ENCODE data around the gene ATIC.

The ATIC gene

DNA sequence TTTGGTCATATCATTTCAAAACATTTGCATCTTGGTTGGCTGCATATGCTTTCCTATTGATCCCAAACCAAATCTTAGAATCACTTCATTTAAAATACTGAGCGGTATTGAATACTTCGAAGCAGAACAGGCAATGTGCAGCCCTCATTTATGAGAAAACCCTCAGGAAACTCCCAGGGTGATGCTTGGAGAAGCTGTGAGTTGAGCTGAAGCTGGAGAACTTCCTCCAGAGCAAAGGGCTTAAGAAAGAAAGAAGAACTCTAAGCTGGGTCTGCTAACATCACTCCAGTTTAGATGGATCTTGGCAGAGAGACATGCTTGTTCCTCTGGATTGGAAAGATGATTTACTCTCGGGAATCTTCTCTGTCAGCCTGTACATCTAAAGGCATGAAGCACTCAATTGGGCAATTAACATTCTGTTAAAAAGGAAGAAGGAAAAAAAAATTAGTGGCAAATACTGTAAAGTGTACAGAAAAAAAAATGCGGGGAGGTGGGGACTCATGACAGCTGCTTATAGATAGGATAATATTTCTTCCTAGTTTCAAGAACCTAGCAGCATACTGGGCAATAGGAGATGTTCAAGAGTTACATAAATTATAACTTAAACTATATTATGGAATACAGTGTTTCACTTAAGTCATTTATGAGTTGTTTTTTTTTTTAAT lies 49.5 kb downstream of the ATIC start:
- no peak for DNase-seq (ENCODE audit: low spot score)

DNA sequence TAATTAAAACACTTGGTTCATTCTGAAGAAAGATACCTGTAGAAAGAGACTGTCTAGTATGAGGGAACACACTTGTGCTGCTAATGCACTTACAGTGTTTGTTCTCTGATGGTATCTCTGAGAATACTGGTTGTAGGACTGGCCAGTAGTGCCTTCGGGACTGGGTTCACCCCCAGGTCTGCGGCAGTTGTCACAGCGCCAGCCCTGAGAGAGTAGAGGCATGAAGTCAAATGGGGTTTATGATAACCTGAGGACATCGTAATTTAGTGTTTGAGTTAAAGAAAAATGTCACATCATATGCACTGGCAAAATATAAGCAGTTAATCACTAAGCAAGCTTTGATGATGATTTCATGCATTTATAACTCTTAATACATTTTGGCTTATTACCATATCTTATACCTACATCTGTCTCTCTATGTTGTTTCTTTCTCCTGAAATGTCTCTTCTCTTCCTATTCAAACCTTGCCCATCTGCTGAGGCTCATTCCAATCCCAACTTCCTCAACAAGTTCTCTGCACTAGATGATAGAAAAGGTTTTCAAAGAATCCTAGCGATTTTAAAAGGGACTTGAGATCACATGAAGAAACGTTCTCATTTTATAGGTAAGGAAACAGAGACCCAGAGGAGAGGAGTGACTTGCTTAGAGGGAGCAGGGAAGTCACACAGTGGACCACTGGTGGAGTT lies 50.2 kb downstream of the ATIC start:
- no peak for DNase-seq (ENCODE audit: low spot score)

DNA sequence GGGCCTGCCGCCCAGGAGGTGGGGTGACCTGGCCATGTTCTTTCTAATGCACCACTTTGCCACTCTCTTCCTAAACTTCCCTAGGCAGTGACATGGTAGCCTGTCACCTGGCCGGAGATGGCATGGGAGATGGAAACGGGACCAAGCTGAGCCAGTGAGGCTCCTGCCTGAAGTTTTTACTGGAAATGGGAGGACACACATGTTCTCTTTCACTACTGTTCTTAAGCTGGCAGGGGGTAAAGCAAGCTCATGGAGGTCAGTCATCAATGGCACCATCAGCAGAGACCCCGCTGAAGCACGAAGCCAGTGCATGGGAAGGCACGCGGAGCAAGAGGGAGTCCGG lies 50.7 kb downstream of the ATIC start:
- DNase-seq (ENCODE audit: low spot score): no peak

DNA sequence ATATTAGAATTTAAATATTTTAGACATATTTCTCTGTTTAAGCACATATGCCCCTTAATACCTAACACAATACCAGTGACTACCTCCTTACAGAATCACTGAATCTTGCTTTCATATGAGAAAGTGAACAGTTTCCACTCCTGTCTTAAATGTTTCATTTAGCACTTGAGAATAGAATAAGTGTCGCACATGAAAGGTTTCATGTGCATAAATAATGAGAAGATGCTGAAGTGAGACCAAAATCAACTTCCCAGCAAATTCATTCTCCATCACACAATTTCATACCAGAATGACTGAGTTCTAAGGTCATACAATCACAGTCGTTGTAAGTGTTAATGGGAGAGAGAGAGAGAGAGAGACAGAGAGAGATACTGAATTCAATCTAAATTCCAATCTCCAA lies 51.2 kb downstream of the ATIC start:
- DNase-seq (ENCODE audit: low spot score): no peak

DNA sequence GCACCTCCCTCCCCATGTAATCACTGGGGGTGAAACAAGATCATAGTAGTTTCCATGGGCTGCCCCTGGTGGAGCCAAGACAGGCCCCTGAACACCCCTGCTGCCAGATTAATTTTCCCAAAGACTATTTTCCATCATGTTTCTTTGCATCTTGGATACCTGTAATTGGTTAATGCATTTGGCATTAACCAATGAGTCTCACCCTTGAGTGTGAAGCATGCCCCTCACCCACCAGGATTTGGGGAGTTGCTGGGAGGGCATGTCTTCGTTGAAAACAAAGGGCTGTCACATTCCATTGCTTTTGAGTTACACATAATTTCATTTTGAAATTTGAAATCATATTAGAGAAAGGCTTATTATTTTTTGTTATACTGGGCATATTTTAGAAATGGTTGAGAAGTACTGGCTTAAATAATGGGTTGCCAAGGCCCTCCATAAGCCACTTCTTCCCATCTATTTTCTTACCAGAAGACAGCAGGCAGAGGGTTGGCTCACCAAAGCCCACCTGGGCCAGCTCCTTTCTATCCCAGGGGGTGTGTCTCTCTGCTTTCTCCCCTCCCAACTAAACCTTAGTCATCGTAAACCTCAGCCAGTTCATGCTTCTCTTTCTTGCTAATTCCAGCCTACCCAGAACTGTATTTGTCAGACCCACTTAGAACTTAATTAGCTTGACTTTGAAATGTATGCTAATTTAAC lies 51.8 kb downstream of the ATIC start:
- DNase-seq (ENCODE audit: low spot score): no peak

DNA sequence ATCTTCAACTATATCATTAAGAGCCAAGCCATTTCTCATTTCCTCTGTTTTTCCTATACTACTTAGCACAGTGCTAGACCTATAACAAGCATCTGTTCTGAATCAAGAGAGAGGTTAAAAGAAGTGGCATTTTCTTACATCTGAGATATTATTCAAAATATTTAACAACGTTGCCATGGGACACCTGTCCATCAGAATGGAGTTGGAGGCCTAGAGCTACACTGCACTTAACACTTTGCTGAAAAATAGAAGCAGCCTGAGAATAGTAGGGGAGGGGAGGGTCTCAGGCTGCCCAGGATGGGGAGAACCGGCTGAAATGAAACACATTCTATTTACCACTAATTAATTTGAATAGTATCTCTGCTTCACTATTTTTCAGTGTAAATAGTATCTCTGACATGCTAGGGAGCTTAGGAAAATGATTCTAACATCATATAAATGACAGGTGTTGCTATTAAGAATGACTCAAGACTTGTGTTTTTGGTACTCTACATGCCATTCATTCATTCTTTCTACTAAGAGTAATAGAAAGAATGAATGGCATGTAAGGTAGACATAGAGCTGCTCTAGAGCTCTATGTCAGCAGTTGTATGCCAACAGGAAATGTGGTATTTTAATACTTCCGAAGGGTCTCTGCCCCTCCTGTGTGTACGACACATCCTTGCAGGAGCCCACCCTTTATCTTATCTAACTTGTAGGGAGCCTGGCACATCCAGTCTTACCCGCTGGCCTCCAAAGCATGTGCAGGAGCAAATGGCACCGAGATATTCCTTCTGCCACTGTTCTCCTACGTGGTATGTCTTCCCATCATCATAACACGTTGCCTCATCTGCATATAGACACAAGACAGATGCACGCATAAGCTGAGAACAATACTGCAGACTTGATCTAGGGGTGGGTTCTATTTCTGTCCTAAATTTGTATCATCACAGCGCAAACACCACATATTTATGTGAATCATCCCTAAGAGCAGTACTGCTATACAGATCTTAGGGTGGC lies 52.6 kb downstream of the ATIC start:
- DNase-seq (ENCODE audit: low spot score): no peak

DNA sequence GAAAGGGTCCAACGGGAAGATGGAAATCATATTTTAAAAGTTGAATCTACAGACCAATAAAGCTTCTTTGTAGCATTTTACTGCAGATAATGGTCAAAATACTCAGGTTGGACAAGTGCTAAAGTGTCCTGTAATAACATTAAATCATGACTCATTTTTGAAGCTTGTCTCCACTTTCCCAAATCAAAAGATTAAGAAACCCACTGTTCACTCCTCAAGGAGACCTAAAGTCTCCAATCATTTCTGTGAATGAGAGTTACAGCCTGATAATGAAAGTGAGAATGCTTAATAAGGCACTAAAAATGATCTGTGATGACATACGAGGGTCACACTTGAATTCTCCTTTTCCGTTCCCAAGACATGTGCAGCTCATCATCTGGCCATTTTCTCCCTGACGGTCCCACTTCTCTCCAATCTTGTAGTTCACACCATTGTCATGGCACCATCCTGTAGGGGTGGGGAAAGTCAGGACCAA lies 53.4 kb downstream of the ATIC start:
- no peak for DNase-seq (ENCODE audit: low spot score)

DNA sequence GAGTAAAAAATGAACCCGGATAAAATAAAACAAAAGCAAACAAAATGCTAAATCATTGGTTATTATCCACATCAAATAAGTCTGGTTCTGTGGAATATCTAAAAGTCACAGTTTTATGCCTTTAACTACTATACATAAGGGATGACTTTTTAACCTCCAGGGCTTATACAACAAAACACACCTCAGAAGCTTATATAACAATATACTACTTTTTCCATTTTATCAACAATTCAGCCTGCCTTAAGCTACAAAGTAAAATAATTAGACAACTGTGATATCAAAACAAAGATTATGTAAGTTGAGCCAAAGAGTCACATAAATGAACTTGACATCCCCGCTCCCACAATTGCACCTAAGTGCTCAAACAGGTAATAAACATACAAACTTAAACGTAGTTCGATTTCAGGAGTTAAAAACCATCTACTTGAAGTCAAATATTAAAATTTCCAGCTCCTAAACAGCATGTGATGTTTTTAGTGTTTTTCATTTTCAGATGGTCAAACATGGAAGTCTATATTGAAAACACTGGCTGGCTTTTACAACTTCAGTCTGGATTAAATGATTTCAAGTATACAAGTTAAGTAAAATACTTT lies 54.7 kb downstream of the ATIC start:
- no peak for DNase-seq (ENCODE audit: low spot score)

DNA sequence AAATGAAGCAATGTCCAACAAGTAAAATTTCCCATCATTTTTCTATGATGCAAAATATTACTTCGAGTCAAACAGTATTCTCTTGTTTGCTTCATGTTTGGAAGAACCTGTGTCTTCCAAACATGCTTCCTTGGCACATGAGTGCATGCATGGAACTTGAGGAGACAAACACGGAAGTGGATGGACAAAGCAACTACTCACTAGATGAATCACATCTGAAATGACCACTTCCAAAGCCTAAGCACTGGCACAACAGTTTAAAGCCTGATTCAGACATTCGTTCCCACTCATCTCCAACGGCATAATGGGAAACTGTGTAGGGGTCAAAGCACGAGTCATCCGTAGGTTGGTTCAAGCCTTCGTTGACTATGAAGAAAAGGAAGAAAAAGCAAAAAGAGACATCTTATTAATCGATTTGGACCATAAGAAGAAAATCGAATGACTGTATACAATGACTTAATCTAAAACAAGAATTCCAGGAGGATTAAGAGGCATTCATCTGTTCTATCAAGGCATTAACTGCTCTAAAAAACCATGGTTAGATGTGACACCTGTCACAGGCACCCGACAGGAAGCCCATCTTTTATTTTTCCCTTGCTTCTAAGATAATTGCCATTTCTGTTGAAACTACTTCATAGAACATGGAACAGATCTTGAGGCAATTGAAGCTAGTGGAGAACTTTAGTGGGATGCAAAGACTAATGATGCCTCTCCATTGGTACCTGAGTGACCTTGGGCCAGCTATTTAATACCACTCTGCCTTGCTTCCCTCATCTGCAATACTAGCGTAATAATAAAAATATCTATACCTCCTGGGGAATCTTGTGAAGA lies 56.0 kb downstream of the ATIC start:
- DNase-seq (ENCODE audit: low spot score): no peak

DNA sequence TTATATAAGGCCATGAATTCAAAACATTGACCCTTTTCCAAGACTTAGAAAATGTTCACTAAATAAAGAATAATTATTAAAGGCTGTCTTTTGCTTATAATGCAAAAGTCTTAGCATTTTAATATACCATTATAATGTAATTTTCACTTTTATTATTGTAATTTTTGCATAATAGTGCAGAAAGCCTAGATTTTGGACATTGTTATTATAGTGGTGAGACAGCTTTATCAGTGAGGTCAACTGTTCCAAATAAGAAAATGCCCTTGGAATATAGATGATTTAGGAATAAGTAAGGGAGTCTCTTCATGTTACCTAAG lies 56.6 kb downstream of the ATIC start:
- DNase-seq (ENCODE audit: low spot score): no peak

DNA sequence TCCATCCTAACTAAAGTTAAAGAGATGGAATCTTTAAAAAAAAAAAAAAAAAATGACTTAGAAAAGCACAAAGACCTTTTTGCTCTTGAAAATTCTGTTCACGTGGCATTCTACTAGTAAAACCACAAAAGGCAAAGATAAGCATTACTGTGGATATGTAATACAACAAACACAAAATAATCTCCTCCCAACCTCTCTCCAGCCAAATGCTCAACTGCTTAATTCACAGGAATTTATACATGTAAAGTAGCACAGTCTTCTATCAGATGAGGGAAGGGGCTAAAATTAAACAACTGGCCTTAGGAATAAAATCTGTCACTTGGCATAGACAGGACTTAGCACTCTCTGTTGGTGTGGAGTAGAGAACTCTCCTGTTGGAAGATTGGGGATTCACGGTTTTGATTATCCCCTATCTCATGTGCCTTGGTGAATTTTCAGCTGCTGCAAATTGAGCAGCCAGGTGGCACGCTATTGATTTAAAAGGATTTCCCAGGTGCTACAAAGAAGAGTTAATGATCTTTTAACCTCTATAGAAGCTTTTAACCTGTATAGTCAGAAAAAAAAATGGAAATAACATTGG lies 57.4 kb downstream of the ATIC start:
- no peak for DNase-seq (ENCODE audit: low spot score)

DNA sequence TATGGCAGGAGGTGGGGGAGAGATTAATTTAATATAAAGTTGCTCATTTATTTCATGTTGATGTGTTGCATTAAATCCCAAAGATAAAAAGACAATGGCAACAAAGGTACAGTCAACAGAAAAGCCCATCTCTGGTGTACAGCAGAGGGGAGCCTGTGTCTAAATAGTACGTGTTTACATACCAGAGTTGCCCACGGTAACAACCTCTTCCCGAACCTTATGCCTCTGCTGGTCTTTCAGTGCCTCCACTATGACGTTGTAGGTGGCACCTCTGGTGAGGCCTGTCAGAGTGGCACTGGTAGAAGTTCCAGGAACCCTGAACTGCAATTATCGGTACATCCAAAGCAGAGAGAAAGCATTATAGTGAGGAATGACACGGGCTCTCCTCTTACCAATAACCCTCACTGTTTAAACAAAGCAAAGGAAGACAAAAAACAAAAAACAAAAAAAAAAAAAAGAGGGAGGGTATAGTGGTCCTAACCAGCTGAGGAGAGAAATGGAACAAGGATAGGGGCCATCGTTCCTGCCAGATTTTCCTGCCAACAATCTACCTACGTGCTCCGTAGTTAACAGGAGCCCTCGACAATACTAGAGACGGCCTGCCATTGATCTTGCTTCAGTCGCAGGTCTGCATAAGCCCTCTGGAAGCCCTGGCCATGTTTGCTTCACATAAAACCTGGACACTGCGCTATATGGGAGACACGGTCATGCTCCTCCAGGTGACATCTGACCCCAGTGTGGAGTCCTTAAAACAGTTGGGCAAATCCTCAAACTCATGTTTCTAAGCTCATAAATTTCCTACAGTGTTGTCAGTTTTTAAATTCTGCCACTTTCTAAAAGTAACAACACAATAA lies 58.5 kb downstream of the ATIC start:
- DNase-seq (ENCODE audit: low spot score): no peak

DNA sequence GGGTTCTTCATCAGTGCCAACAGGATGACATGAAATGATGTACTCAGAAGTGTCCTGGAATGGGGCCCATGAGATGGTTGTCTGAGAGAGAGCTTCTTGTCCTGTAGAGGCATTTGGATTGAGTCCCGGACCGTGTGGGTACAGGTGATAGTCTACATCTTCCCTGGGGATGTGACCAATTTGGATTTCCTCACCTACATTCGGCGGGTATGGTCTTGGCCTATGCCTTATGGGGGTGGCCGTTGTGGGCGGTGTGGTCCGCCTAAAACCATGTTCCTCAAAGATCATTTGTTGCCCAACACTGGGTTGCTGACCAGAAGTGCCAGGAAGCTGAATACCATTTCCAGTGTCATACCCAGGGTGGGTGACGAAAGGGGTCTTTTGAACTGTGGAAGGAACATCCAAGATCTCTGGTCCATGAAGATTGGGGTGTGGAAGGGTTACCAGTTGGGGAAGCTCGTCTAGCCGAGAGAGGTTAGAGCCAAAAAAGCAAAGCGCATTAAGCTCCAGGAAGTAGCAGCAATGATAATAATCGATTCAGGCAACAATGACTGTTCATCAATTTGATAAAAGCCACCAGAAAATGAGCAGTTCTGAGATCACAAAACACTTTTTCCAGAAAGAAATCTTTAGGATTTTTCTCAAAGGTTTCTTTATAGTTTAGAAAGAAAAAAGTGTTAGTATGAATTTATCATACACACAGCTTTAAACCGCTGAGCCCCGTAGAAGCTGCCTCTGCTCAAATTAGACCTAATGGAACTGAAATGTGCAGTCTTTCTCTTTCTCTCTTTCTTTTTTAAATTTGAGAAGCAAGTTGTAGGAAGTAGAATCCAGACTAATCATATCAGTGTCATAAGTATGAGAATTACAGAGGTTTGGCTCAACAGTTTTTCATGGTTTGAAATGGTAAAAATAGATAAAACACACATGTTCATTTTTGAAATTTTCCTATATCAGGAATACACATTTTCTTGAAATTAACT lies 60.3 kb downstream of the ATIC start:
- no peak for DNase-seq (ENCODE audit: low spot score)

DNA sequence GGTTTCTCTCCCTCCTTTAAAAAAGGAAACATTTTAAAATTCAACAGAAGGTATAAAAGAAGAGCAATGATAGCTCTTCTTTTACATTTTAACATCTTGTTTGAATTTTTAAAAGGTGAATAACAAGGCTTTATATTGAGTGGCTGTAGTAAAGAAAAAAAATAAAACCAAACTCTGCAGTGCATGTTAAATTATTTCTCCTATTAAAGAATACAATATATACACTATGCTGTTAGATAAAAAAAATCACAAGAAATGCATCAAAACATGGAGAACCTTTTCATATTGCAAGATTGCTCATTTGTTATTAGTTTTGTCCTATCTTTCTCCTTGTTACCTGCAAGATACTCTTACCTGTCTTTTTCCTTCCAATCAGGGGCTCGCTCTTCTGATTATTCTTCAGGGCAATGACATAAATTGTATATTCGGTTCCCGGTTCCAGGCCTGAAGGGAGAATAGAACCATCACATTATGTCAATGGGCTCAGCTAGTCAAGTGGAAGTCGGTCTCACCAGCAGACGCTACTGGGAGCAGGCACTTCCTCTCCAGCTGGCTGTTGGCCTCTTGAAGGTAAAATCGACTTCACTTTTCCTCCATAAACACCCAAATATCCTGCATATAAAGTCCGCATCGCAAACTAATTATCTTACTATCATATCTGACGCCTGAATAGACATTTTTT lies 61.2 kb downstream of the ATIC start:
- no peak for DNase-seq (ENCODE audit: low spot score)

DNA sequence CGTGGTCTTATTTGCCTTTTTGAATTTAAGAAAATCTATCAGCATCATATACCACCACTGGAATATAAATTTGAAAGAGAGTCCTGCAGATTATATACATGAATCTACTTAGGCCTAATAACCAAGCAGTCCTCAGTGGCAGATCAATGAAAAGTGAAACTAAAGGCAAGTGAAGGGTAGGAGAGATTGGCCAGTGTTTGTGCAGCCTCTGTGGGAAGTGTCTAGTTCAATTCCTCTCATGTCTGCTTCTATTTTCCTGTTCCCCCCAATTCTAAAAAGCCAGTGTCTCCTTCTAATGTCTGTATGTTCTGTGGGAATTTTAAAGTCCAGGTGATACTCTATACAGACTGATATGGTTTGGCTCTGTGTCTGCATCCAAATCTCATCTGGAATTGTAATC lies 62.1 kb downstream of the ATIC start:
- DNase-seq (ENCODE audit: low spot score): no peak

DNA sequence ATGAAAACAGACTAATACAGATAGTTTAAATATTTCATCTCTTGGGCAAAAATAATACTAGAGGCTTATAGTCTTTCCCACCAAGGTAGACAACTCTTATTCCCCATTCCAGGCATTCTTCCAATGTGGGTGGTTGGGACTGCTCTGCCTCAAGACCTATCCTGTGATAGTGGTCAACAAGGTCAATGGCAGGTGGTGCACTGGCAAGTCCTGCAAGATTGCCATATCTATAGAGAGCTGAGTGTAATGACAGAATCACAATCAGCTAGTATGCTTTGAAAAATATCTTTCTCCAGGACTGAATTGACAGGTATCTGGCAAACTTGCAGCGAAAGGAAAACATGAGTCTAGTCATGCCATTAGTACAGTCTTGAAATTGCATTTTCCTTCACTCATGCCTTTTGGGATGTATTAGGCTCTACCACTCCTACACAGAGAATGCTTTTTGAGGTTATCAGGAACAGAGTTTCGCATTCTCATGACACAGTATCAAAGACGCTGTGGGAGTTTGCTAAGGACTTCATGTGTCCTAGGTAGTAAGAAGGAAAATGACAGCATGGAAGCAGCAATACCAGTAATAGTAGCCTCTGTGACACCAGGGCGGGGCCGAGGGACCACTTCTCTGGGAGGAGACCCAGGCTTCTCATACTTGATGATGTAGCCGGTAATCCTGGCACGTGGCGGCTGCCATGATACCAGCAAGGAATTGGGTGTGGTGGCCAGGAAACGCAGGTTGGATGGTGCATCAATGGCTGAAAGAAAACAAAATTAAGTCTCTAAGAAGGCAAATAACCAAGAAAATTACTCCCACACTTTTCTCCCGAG lies 63.0 kb downstream of the ATIC start:
- DNase-seq (ENCODE audit: low spot score): no peak

DNA sequence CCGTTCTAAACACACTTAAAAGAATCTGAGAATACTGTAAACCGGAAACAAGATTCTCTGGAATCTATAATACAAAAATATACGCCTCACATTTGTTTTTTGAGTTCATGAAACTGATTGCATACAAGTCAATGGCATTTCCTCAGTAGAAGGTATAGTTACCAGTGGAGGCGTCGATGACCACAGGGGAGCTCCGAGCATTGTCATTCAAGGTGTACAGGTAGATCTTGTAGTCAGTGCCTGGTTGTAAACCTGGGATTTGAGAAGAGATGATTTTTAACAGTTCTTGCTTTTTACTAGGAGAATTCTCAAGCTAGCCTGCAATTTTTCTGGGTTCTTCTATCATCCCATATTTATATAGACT lies 63.6 kb downstream of the ATIC start:
- DNase-seq (ENCODE audit: low spot score): no peak
